GM03348 (cell line): ENCODE measurements around the gene TAF8.

ENCODE experiments used
- DNase-seq: peaks from one replicate; pipeline ENCODE4 v3.0.0; 2012; ENCODE audit warnings: low spot score

TAF8 gene

GRCh38 chr6:42059743-42060142 is 9.4 kb downstream of the TAF8 start:
- DNase-seq, result no peak

GRCh38 chr6:42066156-42066675 is 15.9 kb downstream of the TAF8 start:
- DNase-seq, result no peak

GRCh38 chr6:42068173-42068572 is 17.8 kb downstream of the TAF8 start:
- DNase-seq, result no peak

- DNase-seq, result no peak
Measured at GRCh38 chr6:42068872-42069522, 18.7 kb downstream of the TAF8 start.

- no peak for DNase-seq
Measured at GRCh38 chr6:42071881-42072583, 21.7 kb downstream of the TAF8 start.

GRCh38 chr6:42073287-42073686 is 23.0 kb downstream of the TAF8 start:
- DNase-seq, result no peak

- DNase-seq, result peak; percentile 89
Measured at GRCh38 chr6:42075159-42075838, 25.0 kb downstream of the TAF8 start.

GRCh38 chr6:42078386-42078785 is 28.1 kb downstream of the TAF8 start:
- no peak for DNase-seq

- DNase-seq, result no peak
Measured at GRCh38 chr6:42079941-42080464, 29.7 kb downstream of the TAF8 start.

- DNase-seq, result no peak
Measured at GRCh38 chr6:42083530-42083929, 33.2 kb downstream of the TAF8 start.

- no peak for DNase-seq
Measured at GRCh38 chr6:42084889-42085288, 34.6 kb downstream of the TAF8 start.

GRCh38 chr6:42086046-42087035 is 36.0 kb downstream of the TAF8 start:
- DNase-seq, result no peak

GRCh38 chr6:42088101-42088591 is 37.8 kb downstream of the TAF8 start:
- DNase-seq, result peak; percentile 31

- no peak for DNase-seq
Measured at GRCh38 chr6:42090819-42091717, 40.7 kb downstream of the TAF8 start.

- no peak for DNase-seq
Measured at GRCh38 chr6:42091718-42092023, 41.3 kb downstream of the TAF8 start.

- no peak for DNase-seq
Measured at GRCh38 chr6:42093582-42094329, 43.4 kb downstream of the TAF8 start.

- DNase-seq, result no peak
Measured at GRCh38 chr6:42095094-42095493, 44.8 kb downstream of the TAF8 start.

GRCh38 chr6:42095776-42096541 is 45.6 kb downstream of the TAF8 start:
- no peak for DNase-seq
